GM12878 (cell line): ENCODE measurements around the gene PORCN. TPM values are rescaled to one million over a fixed set of nuclear protein-coding genes. Genes with fewer than 3 reads are reported as not detected.

Experiments
- ATAC-seq: fragments of 200-7000 bp; cut with Tn5 transposase; 3 replicates; pipeline ENCODE4 v1.9.1; 2020; ENCODE audit warnings: mild to moderate bottlenecking, moderate library complexity
- BruUV-seq: library from RNA; stranded (reverse); fragments of 400-500 nt; replicated peaks from 2 replicates; lab custom pipeline; 2021; lab: Mats Ljungman, UMichigan
- CTCF ChIA-PET: fragments of 300-600 bp; sonication (Branson Sonifier 250); formaldehyde crosslinking; extraction: SDS; loops from one replicate; lab custom pipeline; 2021; ENCODE audit warnings: inconsistent platforms; lab: Yijun Ruan, JAX
- POLR2A ChIA-PET: fragments of 350-600 bp; formaldehyde crosslinking; extraction: SDS; loops from one replicate; lab custom pipeline; 2021; ENCODE audit warnings: inconsistent platforms; lab: Charles Lee
- RAD21 ChIA-PET: fragments of 300-600 bp; sonication (Branson Sonifier 250); formaldehyde crosslinking; loops from one replicate; lab custom pipeline; 2023; ENCODE audit warnings: antibody characterized with exemption; ENCODE audit not compliant: unreplicated experiment; lab: Charles Lee
- SMC1A ChIA-PET: fragments of 300-600 bp; sonication (Branson Sonifier 250); formaldehyde crosslinking; loops from one replicate; lab custom pipeline; 2023; ENCODE audit not compliant: unreplicated experiment, uncharacterized antibody; lab: Charles Lee
- DNase-seq: peaks from one replicate; pipeline ENCODE4 v3.0.0-alpha.2; 2011; ENCODE audit warnings: low read depth, low spot score
- FAIRE-seq: peaks from 3 replicates; lab custom pipeline; 2011; peaks lifted over from hg19 to GRCh38; lab: Jason Lieb, UNC
- H2AFZ ChIP-seq: 2 replicates; pipeline ENCODE4 v1.6.0; 2011; ENCODE audit warnings: low read depth, low read length, control low read depth; ENCODE audit not compliant: control insufficient read depth
- H3K27ac ChIP-seq: 2 replicates; pipeline ENCODE4 v1.5.1; 2011; ENCODE audit warnings: control low read depth; ENCODE audit not compliant: control insufficient read depth, insufficient read depth
- H3K27me3 ChIP-seq, 2 experiments: replicated peaks in 1 of 2; 2 replicates each; pipeline versions ENCODE4 v1.6.0 to v1.6.1; 2011; ENCODE audit warnings: low read length in 1 of 2; ENCODE audit not compliant: control insufficient read depth in 2 of 2, insufficient read depth in 2 of 2
- H3K36me3 ChIP-seq, 2 experiments: 2 replicates each; pipeline ENCODE4 v1.5.1; 2011; ENCODE audit warnings: low read length in 1 of 2; ENCODE audit not compliant: control insufficient read depth in 2 of 2, insufficient read depth in 2 of 2
- H3K4me1 ChIP-seq: 2 replicates; pipeline ENCODE4 v1.6.1; 2011; ENCODE audit warnings: mild to moderate bottlenecking, low read length, moderate library complexity, mixed read lengths; ENCODE audit not compliant: control insufficient read depth, insufficient read depth
- H3K4me2 ChIP-seq: 2 replicates; pipeline ENCODE4 v1.6.0; 2011; ENCODE audit warnings: control low read depth; ENCODE audit not compliant: control insufficient read depth, insufficient read depth
- H3K4me3 ChIP-seq: fragments of 200-600 bp; sonication (generic); 2 replicates; pipeline ENCODE4 v1.5.1; 2016
- H3K79me2 ChIP-seq: 2 replicates; pipeline ENCODE4 v1.6.0; 2011; ENCODE audit warnings: low read length; ENCODE audit not compliant: control insufficient read depth, insufficient read depth
- H3K9ac ChIP-seq: 2 replicates; pipeline ENCODE4 v1.8.0; 2011; ENCODE audit warnings: low read length, control low read depth, mixed read lengths; ENCODE audit not compliant: control insufficient read depth, insufficient read depth
- H3K9me3 ChIP-seq: replicated peaks from 3 replicates; pipeline ENCODE4 v1.5.1; 2011; ENCODE audit warnings: mild to moderate bottlenecking, low read length; ENCODE audit not compliant: control insufficient read depth, insufficient read depth
- H4K20me1 ChIP-seq: 2 replicates; pipeline ENCODE4 v1.6.0; 2011; ENCODE audit not compliant: control insufficient read depth, insufficient read depth
- DPF2 ChIP-seq: fragments of 450-650 bp; IDR thresholded peaks from 2 replicates; pipeline ENCODE4 v1.6.1; 2017; ENCODE audit warnings: mild to moderate bottlenecking
- MEF2B ChIP-seq: fragments of 450-650 bp; IDR thresholded peaks from 2 replicates; pipeline ENCODE4 v1.6.1; 2018; ENCODE audit warnings: mild to moderate bottlenecking, moderate library complexity; ENCODE audit not compliant: partially characterized antibody, poor library complexity, severe bottlenecking
- NFIC ChIP-seq: IDR thresholded peaks from 2 replicates; pipeline ENCODE4 v1.6.1; 2012; ENCODE audit warnings: low read depth, mild to moderate bottlenecking, inconsistent platforms, low read length, moderate library complexity
- NFXL1 ChIP-seq: fragments of 450-650 bp; IDR thresholded peaks from 2 replicates; pipeline ENCODE4 v1.6.1; 2017; ENCODE audit warnings: antibody characterized with exemption, mild to moderate bottlenecking, borderline replicate concordance
- PAX8 ChIP-seq: fragments of 450-650 bp; IDR thresholded peaks from 2 replicates; pipeline ENCODE4 v1.6.1; 2017; ENCODE audit warnings: mild to moderate bottlenecking, moderate library complexity
- WRNIP1 ChIP-seq: IDR thresholded peaks from 2 replicates; pipeline ENCODE4 v1.6.1; 2011; ENCODE audit warnings: low read depth, low read length, improper control_type of control experiment, borderline replicate concordance
- ZBTB33 ChIP-seq: fragments of 450-650 bp; IDR thresholded peaks from 2 replicates; pipeline ENCODE4 v1.6.1; 2017; ENCODE audit warnings: mild to moderate bottlenecking
- WGBS: methylation state at CpG from one replicate; pipeline ENCODE4 v1.1.6; 2016; ENCODE audit warnings: low lambda C conversion rate; ENCODE audit not compliant: insufficient replicate concordance, insufficient coverage; ENCODE audit errors: missing lambda C conversion rate; 5-methylcytosine and 5-hydroxymethylcytosine counted together
- in situ Hi-C: fragments of 300-500 bp; cut with MboI; formaldehyde crosslinking; loops from 9 replicates; pipeline ENCODE4 v1.14.3; 2018; ENCODE audit warnings: mixed read lengths
- intact Hi-C: fragments of 100-400 bp; cut with micrococcal nuclease; formaldehyde crosslinking; loops from one replicate; pipeline ENCODE4 v1.14.2; 2022; ENCODE audit not compliant: unreplicated experiment
- polyA plus RNA-seq, 11 experiments: library from polyadenylated mRNA; depleted of rRNA in 4 of 11; unstranded in 6 of 11; stranded (reverse) in 5 of 11; fragments of >200 nt; fragmentation: Nextera tagmentation in 4 of 11; fragmentation: Illumina TruSeq in 1 of 11; extraction: Ambion mirVana in 4 of 11; extraction: Trizol in 1 of 11; gene quantifications; 1 replicate in 1 of 11; 2 replicates in 10 of 11; pipeline versions ENCODE4 v1.2.1 to v1.2.3, GENCODE V29; 2011 to 2016; ENCODE audit warnings: inconsistent platforms in 2 of 11, missing spikeins in 2 of 11, low read depth in 1 of 11
- total RNA-seq, 4 experiments: library from RNA; depleted of rRNA in 3 of 4; stranded (reverse); fragments of >200 nt in 3 of 4; fragmentation: Illumina TruSeq in 1 of 4; extraction: Trizol in 1 of 4; gene quantifications; 2 replicates each; pipeline versions ENCODE4 v1.2.1 to v1.2.3, GENCODE V29; 2013 to 2021
- TF ChIP-seq, protein P1 (sequence below): IDR thresholded peaks from 2 replicates; pipeline ENCODE4 v1.6.1; 2012; ENCODE audit warnings: improper control_type of control experiment, low read depth, low read length; ENCODE audit not compliant: insufficient replicate concordance
- TF ChIP-seq, protein P2 (sequence below): fragments of 450-650 bp; IDR thresholded peaks from 2 replicates; pipeline ENCODE4 v1.6.1; 2016; ENCODE audit warnings: mild to moderate bottlenecking

Gene PORCN
- total and polyA plus RNA-seq, 10 of the 15 experiments (the other 5 are each of a cell fraction or from before 2014, with no cell fraction given) = 0.27 to 21.0 (median 14.1) TPM

- no peaks in the 10 kb centered on the region for H3K4me1 ChIP-seq
- H3K4me3 ChIP-seq = peak overlapping the region; percentile 73
- SMC1A ChIA-PET = interaction anchor here (1.3 to 2.8 kb wide), 5 partner anchors 9 to 65 kb away, joined by 3 to 11 read pairs (median 7); partner anchors contain the start of gene EBP
- H2AFZ ChIP-seq = no peak overlapping the region
- peaks cover 20% of the 10 kb centered on the region for H3K79me2 ChIP-seq
- FAIRE-seq = no peak
- peak overlapping the region; percentile 58 for H3K9ac ChIP-seq
- POLR2A ChIA-PET = interaction anchor here (0.8 to 2.6 kb wide), 9 partner anchors 7 to 136 kb away, joined by 3 to 15 read pairs (median 4); partner anchors contain the start of genes EBP, PORCN and RBM3
- BruUV-seq = TSS peak; percentile 80
- intact Hi-C loops = no loop called here
- RAD21 ChIA-PET = interaction anchor here (0.8 to 1.8 kb wide), 7 partner anchors 18 to 456 kb away, joined by 3 to 9 read pairs (median 4); partner anchors contain the start of genes EBP and SUV39H1
- H3K27ac ChIP-seq = peak overlapping the region; percentile 81
- CTCF ChIA-PET = interaction anchor here (0.9 to 3.0 kb wide), 5 partner anchors 12 to 35 kb away, joined by 3 to 14 read pairs (median 4); partner anchors contain the start of genes EBP and PORCN
- H3K27me3 ChIP-seq = no peaks in the 10 kb centered on the region
- peak overlapping the region; percentile 88 for H3K4me2 ChIP-seq
- TF ChIP-seq ZBTB33 = 0 out of 2 replicates have a peak, but pooled peaks have one; percentile 14
- TF ChIP-seq, protein P1, sequence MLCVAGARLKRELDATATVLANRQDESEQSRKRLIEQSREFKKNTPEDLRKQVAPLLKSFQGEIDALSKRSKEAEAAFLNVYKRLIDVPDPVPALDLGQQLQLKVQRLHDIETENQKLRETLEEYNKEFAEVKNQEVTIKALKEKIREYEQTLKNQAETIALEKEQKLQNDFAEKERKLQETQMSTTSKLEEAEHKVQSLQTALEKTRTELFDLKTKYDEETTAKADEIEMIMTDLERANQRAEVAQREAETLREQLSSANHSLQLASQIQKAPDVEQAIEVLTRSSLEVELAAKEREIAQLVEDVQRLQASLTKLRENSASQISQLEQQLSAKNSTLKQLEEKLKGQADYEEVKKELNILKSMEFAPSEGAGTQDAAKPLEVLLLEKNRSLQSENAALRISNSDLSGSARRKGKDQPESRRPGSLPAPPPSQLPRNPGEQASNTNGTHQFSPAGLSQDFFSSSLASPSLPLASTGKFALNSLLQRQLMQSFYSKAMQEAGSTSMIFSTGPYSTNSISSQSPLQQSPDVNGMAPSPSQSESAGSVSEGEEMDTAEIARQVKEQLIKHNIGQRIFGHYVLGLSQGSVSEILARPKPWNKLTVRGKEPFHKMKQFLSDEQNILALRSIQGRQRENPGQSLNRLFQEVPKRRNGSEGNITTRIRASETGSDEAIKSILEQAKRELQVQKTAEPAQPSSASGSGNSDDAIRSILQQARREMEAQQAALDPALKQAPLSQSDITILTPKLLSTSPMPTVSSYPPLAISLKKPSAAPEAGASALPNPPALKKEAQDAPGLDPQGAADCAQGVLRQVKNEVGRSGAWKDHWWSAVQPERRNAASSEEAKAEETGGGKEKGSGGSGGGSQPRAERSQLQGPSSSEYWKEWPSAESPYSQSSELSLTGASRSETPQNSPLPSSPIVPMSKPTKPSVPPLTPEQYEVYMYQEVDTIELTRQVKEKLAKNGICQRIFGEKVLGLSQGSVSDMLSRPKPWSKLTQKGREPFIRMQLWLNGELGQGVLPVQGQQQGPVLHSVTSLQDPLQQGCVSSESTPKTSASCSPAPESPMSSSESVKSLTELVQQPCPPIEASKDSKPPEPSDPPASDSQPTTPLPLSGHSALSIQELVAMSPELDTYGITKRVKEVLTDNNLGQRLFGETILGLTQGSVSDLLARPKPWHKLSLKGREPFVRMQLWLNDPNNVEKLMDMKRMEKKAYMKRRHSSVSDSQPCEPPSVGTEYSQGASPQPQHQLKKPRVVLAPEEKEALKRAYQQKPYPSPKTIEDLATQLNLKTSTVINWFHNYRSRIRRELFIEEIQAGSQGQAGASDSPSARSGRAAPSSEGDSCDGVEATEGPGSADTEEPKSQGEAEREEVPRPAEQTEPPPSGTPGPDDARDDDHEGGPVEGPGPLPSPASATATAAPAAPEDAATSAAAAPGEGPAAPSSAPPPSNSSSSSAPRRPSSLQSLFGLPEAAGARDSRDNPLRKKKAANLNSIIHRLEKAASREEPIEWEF = no peak
- TF ChIP-seq, protein P2, sequence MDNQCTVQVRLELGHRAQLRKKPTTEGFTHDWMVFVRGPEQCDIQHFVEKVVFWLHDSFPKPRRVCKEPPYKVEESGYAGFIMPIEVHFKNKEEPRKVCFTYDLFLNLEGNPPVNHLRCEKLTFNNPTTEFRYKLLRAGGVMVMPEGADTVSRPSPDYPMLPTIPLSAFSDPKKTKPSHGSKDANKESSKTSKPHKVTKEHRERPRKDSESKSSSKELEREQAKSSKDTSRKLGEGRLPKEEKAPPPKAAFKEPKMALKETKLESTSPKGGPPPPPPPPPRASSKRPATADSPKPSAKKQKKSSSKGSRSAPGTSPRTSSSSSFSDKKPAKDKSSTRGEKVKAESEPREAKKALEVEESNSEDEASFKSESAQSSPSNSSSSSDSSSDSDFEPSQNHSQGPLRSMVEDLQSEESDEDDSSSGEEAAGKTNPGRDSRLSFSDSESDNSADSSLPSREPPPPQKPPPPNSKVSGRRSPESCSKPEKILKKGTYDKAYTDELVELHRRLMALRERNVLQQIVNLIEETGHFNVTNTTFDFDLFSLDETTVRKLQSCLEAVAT = peak; percentile 83
- TF ChIP-seq WRNIP1 = no peak
- no peak for TF ChIP-seq NFIC
- no peak for TF ChIP-seq NFXL1
- no peak for TF ChIP-seq MEF2B
- TF ChIP-seq PAX8 = no peak
- TF ChIP-seq DPF2 = no peak
- TF ChIP-seq, all 136 proteins: peak for 2
- H4K20me1 ChIP-seq = no peaks in the 10 kb centered on the region
- H3K36me3 ChIP-seq = peaks cover 0 to 5% of the 10 kb centered on the region in 2 experiments; a peak in 1 of 4 replicates
- DNase-seq (no peak), ATAC-seq (no peak)
- in situ Hi-C loops = no loop called here
- 29% methylated on average over 7 of the region's 7 CpGs for WGBS
- H3K9me3 ChIP-seq = no peaks in the 10 kb centered on the region; the same call in 2 of the 3 replicates
Measured at GRCh38 chrX:48540480-48540879, 31.7 kb downstream of the PORCN start.
